GM18517 (cell line): ENCODE data around the gene HMGCR.
"Not testable (repeated sequence)": the region's sequence is repeated elsewhere in the genome, so short reads cannot be mapped to it uniquely, and the experiment has no call there.

ENCODE experiments used
- ATAC-seq: cut with Tn5 transposase; IDR thresholded peaks from one replicate; pipeline ENCODE4 v1.9.1; 2021; ENCODE audit warnings: mild to moderate bottlenecking, moderate library complexity; ENCODE audit not compliant: unreplicated experiment

Gene HMGCR

GRCh38 chr5:75336615-75337336 is at the start of gene HMGCR:
HMGCR (plus strand) TSS chr5:75337220; CDS start chr5:75342606, 5,386 bp downstream.
- peak; percentile 98 for ATAC-seq

DNA sequence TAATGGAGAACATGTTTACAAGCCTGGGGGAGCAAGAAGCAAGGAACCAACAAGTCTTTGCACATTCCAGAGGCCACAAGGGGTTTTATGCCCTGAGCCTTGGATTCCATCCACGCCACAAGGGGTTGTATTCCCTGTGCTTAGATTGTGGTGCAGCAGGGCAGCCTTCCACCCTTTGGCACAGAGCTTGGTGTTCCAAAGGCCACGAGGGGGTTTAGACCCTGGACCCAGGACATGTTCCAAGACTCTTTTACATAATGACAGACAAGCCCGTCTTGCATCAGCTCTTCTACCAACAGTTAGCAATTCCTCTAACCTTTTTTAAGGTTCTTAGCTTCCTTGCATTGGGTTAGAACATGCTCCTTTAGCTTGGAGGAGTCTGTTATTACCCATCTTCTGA is 45.2 kb upstream of the HMGCR start:
- ATAC-seq, result not testable (repeated sequence)

DNA sequence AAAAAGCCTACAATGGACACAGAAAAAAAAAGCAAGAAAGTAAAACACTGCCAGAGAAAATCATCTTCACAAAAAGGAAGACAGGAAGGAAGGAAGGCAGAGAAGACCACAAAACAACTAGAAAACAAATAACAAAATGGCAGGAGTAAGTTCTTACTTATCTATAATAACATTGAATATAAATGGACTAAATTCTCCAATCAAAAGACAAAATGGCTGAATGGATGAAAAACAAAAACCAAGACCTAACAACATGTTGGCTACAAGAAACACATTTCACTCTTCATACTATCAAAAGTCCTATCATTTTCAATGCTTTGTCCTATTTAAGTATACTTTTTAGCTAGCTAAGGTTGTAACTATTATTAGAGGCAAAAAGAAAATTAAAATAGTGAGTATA is 36.9 kb upstream of the HMGCR start:
- no peak for ATAC-seq

DNA sequence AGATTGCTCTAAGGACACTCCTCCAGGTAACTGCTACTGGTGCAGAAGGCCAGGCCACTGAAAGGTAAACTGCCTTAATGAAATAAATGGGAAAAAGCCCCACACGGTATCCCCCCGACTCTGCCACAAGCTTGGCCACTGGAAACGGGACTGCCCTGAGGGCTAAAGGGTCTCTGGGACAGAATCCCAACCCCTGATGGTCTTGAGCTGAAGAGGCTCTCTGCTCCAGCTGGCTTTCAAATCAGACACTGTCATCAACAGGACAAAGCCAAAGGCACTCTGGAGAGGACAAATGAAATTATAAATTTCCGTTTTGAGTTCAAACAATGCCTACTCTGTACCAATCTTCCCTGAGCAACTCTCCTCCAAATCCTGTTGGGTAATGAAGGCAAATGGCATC is 33.6 kb upstream of the HMGCR start:
- no peak for ATAC-seq

- ATAC-seq, result not testable (repeated sequence)
Measured at GRCh38 chr5:75304486-75304885, 32.5 kb upstream of the HMGCR start.

GRCh38 chr5:75306746-75307145 is 30.3 kb upstream of the HMGCR start:
- no peak for ATAC-seq

DNA sequence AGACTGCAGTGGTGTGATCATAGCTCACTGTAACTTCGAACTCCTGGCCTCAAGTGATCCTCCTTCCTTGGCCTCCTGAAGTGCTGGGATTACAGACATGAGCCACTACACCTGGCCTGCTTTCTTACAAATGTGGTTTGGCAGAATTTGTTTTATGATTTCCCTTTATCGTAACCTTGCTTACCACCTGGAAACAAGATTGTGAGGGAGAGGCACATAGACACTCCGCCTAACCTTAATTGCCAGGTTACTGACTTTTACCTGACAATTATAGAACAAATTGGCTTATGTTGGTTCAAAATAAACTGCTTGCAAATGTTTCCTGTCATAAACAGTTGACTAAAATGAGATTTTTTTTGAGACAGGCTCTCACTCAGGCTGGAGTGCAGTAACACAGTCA is 26.8 kb upstream of the HMGCR start:
- no peak for ATAC-seq

DNA sequence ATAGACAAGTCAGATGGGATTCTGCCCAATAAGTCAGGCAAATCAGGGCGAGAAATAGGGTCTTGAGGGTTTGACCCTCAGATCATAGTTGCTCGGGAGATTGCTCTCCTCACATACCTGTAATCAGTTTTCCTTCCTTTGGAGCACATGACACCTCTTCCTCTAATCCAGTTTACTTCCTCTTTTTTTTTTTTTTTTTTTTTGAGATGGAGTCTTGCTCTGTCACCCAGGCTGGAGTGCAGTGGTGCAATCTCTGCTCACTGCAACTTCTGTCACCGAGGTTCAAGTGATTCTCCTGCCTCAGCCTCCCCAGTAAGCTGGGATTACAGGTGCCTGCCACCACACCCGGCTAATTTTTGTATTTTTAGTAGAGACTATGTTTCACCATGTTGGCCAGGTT is 17.9 kb upstream of the HMGCR start:
- not testable (repeated sequence) for ATAC-seq

DNA sequence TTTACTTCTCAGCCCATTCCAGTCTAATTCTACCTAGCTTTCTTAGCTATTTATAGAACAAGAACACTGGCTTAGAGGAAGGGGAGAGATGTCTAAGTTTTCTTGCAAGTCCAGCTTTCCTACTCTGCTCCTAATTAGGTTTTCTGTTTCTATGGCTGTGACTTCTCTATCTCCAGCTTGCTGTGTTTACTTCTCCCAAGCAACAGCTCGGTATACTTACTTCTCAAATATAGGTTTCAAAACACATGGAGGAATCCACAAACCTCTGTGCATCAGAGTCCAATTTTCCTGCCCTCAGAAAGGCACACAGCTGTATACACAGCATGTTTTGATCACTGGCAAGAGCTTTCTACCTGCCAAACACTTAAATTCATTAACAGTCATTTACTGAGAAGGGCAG is 17.4 kb upstream of the HMGCR start:
- ATAC-seq, result no peak

DNA sequence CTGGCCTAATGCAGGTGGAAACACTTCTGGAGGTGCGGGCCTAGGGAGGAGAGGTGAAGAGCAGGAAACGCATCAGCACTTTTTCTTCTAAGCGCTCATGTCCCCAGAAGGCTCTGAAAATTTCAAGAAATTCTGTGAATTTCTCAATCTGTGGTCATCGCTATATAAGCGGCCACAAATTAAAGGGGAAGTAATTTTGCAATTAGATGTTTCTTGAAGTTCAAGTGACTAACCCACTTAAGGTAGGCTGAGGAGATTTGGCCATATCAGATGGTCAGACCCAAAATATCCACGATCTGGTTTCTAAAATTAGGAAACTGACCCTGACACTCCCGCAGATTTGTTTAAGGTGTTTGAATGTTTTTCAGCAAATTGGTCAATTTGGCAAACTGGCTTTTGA is 16.6 kb upstream of the HMGCR start:
- no peak for ATAC-seq

- no peak for ATAC-seq
Measured at GRCh38 chr5:75322066-75322465, 15.0 kb upstream of the HMGCR start.

DNA sequence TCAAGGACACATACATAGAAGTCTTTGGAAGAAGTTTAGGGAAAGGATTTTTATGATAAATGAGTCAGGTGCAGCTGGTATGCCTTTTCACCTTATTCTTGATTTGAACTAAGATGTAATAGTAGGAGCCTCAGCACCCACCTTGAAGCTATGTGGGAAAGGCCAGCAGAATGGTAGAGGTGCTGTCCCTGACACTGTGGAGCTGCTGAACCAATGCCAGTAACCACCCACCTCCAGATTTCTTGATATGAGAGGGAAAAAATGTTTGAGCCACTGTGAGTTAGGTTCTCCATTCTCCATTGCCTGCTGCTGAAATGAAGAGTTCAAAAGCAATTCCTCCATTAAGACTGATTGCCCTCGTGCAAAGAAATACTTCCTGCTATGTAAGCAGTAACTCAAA is 12.2 kb upstream of the HMGCR start:
- ATAC-seq, result no peak

DNA sequence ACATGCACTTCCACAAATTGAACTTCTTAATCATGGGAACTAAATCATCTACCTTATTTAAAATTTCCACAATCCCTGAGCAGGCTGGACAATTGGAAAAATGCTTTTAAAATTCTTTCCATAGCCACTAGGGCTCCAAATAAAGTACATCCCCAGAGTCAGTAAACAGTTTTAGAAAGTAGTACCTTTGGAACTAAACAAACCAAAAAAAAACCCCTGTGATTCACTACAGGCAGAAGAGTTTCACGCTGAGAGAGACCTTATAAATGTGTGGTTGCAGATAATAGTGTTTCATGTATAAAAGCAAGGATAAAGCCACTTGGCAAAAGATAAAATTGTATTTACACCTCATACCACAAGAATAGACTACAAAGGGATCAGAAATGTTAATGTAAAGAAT is 11.8 kb upstream of the HMGCR start:
- ATAC-seq, result no peak

GRCh38 chr5:75330404-75330803 is 6.6 kb upstream of the HMGCR start:
- no peak for ATAC-seq

DNA sequence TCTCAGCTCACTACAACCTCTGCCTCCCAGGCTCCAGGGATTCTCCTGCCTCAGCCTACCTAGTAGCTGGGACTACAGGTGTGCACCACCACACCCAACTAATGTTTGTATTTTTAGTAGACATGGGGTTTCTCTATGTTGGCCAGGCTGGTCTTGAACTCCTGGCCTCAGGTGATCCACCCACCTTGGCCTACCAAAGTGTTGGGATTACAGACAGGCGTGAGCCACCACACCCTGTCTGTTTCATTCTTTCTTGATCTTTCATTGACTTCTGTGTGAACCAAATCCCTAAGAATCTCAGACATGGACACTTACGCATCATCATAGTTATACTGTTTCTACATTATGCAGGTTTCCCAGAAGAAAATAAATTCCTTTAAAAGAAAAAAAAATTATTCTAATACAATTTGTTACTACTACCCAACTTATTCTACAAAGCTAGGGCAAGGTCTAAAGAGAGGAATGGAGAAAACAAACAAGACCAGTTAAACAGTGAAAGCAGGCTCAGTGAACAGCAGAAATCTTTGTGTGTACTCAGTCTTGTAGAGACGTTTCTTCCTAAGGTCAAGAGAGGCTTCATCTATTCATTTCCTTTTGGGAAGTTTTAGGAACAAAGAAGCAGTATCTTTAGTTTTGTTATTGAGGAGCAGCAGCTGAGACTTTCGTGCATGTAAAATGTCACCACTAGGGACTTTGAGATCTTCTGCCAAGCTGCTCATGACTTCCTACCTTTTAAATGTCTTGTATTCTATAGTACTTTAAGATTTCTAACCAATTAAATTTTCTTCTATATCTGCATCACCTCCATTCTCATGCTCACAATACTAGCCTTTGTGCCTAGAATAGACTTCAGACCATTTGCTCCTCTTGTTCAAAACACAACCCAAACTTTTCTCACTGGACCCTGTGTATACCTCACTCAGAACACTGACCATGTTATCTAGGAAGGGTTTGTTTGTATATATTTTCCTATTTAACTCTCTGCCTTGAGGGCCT is 5.6 kb upstream of the HMGCR start:
- no peak for ATAC-seq

DNA sequence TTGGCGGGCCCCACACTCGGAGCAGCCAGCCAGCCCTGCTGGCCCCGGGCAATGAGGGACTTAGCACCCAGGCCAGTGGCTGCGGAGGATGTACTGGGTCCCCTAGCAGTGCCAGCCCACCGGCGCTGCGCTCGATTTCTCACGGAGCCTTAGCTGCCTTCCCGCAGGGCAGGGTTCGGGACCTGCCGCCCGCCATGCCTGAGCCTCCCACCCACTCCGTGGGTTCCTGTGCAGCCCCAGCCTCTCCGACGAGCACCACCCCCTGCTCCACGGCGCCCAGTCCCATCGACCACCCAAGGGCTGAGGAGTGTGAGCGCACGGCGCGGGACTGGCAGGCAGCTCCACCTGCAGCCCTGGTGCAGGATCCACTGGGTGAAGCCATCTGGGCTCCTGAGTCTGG is 3.3 kb upstream of the HMGCR start:
- not testable (repeated sequence) for ATAC-seq

- ATAC-seq, result not testable (repeated sequence)
Measured at GRCh38 chr5:75334413-75334812, 2.6 kb upstream of the HMGCR start.

- ATAC-seq, result no peak
Measured at GRCh38 chr5:75335486-75335885, 1.5 kb upstream of the HMGCR start.

DNA sequence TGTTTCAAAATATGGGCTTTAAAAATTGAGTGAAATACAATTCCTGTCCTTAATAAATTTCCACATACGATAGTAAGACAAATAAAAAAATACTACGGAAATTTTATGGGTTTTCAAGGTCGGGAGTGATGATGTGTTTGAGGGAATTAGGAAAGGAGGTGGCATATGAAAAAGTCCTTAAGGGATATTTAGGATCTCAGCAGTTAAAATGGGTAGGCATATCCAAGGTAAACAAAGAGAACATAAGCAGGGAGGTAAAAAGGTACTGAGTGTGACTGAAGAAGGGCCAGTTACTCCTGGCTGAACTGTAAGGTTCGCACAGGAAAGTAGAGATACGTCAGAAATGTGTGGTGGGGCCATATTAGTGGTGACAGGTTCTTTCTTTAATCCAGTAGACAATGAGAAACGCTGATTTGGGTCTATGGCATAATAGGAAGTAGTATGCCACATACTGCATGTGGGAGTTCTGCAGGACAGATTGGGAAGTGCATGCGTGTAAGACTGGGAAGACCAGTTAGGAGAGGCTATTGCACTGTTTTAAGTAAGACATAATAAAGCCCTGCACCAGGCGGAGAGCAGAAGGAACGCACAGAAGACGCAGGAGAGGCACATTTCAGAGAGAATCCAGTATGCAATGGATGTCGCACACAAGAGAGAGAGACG is 937 bp upstream of the HMGCR start:
- no peak for ATAC-seq

GRCh38 chr5:75337366-75338021 is 474 bp downstream of the HMGCR start:
- ATAC-seq, result peak; percentile 4

GRCh38 chr5:75338408-75338807 is 1.4 kb downstream of the HMGCR start:
- ATAC-seq, result no peak
